Activated T-cell treated with anti-CD3 and anti-CD28 coated beads, Interleukin-2, amount 50 U/mL, for 4 hours (primary cell): ENCODE data around the gene LYPD1. TPM values are rescaled to one million over a fixed set of nuclear protein-coding genes. Genes with fewer than 3 reads are reported as not detected.
"Not testable (repeated sequence)": the region's sequence is repeated elsewhere in the genome, so short reads cannot be mapped to it uniquely, and the experiment has no call there.

Experiments
- ATAC-seq, 2 donors: fragments of 200-7000 bp; cut with Tn5 transposase; one replicate each; pipeline ENCODE4 v1.10.0; 2021
- DNase-seq: peaks from one replicate; pipeline ENCODE4 v3.0.0-alpha.2; 2020
- H3K27me3 Mint-ChIP-seq: one replicate; pipeline ENCODE4 v1.8.0; 2021; ENCODE audit warnings: low read depth, mixed read lengths
- H3K36me3 Mint-ChIP-seq: one replicate; pipeline ENCODE4 v1.8.0; 2022; ENCODE audit warnings: mixed read lengths; ENCODE audit not compliant: insufficient read depth
- H3K4me1 Mint-ChIP-seq: one replicate; pipeline ENCODE4 v1.8.0; 2021; ENCODE audit warnings: low read depth, mixed read lengths
- H3K4me3 Mint-ChIP-seq: one replicate; pipeline ENCODE4 v1.8.0; 2021; ENCODE audit warnings: mild to moderate bottlenecking, moderate library complexity, mixed read lengths
- H3K9me3 Mint-ChIP-seq: one replicate; pipeline ENCODE4 v1.8.0; 2021; ENCODE audit warnings: mixed read lengths
- total RNA-seq, 3 donors: library from RNA; stranded (reverse); gene quantifications; one replicate each; pipeline ENCODE4 v1.2.1, GENCODE V29; 2021

LYPD1 gene, protein sequence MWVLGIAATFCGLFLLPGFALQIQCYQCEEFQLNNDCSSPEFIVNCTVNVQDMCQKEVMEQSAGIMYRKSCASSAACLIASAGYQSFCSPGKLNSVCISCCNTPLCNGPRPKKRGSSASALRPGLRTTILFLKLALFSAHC
- total RNA-seq, result not detected

DNA sequence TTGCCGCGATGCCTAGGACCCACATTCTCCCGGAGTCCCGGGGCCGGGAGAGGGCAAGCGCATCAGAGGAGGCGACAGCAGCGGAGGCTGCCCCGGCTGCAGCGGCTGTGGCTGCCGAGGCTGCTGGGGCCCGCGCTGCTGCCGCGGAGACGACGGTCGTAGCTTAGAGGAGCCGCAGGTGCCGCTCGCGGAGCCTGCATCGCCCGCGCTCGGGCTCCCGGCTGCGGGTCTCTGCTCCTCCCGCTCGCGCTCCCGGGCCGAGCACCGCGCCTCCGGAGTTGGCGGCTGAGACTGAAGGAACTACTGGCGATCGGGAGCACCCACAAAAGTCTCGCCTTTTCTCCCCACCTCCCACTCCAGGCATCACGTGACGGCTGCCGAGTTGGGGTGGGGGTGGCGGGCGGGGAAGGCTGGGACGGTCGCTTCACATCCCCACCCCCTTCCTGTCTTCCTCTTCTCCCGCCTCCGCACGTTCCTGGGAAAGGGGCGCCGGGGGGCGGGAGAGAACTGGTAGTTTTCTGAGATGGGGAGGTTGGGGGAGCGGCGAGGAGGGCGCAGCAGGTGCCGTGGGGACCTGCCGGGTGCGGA lies at the start of gene LYPD1:
Gene LYPD1 (minus strand): TSS at position 298 of the 588 bp plus-strand sequence. CDS start 273 bp downstream, at position 25.
- no peak within 1 kb of the TSS for H3K4me3 Mint-ChIP-seq
- DNase-seq, result no peak
- H3K9me3 Mint-ChIP-seq, result no peaks in the 10 kb centered on the region
- no peaks in the 10 kb centered on the region for H3K36me3 Mint-ChIP-seq
- H3K4me1 Mint-ChIP-seq, result no peaks in the 10 kb centered on the region
- ATAC-seq, result peak in 1 of 2 donors; percentile 18
- peaks cover 43% of the 10 kb centered on the region for H3K27me3 Mint-ChIP-seq

DNA sequence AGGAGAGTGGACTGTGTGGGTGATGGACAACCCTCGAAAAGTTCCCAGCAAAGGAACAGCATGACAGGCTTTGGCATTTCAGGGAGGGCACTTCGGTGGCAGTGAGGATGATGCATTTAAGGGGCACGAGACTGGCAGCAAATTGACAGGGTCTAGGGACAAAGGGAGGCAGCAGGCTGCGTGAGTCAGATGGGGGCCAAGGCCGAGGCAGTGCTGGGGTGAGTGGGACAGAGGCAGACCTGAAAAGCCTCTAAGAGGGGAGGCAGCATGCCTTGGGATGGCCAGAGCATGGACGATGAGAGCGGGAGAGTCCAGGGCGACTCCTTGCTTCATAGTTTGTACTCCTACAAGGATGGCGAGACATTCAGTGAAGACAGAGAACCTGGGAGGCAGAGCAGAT lies 49.5 kb upstream of the LYPD1 start:
- DNase-seq, result no peak
- no peak for ATAC-seq
- no peaks in the 10 kb centered on the region for H3K36me3 Mint-ChIP-seq
- no peaks in the 10 kb centered on the region for H3K27me3 Mint-ChIP-seq
- no peak overlapping the region for H3K4me3 Mint-ChIP-seq
- no peaks in the 10 kb centered on the region for H3K9me3 Mint-ChIP-seq
- no peaks in the 10 kb centered on the region for H3K4me1 Mint-ChIP-seq

DNA sequence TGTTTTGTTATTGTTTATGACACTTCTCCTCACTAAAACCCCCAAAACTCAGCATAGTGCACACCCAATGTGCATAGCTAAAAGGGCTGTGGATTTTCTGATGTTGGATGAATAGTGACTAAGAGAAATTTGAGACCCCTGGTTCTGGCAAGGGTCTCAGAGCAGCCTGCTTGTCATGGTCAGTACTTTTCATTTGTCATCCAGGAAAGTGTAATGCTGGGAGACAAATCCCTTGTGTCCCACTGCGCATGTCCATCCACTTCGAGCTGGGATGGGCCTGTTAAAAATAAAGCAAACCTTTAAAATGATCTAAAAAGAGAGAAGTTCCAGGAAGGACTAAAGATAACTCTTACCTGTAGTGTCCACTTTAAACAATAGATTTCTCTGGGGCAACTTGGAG lies 46.9 kb upstream of the LYPD1 start:
- ATAC-seq (no peak), DNase-seq (no peak)
- H3K4me1 Mint-ChIP-seq, result no peaks in the 10 kb centered on the region
- H3K9me3 Mint-ChIP-seq, result no peaks in the 10 kb centered on the region
- H3K36me3 Mint-ChIP-seq, result no peaks in the 10 kb centered on the region
- no peaks in the 10 kb centered on the region for H3K27me3 Mint-ChIP-seq
- H3K4me3 Mint-ChIP-seq, result no peak overlapping the region

DNA sequence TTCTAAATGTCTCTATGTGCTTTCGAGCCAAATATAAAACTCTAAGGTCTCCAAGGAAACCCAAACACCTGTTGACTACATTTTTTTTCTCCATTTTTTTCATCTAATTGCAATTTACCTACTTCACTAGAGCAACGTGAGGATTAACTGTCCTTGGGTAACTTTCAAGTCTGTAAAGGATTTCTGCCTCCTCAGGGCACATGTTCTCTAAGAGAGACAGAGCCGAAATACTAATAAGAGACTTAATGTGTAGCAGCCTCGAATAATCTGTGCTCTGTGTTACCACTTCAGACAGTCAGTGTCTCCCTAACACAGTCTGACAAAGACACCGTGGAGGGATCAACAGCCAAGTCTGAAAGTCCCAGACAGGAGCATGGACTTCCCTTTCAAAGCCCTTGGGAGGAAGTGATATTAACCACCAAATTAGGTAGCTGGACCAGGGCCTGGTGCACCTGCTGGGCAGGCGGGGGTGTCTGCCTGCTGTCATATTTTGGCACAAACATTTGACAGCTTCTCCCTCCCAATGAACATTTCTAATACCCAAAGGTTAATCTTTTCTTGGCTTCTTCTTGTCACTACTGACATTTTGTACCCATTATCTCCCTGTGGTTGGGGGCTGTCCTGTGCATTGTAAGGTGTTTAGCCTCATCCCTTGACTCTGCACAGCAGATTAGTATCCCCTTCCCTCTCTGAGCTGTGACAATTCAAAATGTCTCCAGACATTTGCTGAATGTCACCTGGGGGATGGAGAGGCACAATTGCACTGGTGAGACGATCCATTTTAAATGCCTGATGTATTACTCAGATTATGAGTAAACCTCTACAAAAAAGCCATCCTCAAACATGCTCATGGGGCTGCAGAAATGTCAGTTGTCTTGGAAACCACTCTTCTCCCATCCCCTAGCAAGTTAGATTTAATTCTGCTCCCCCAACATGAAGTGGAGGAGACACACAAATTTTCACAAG lies 45.7 kb upstream of the LYPD1 start:
- no peak overlapping the region for H3K4me3 Mint-ChIP-seq
- H3K36me3 Mint-ChIP-seq, result no peaks in the 10 kb centered on the region
- no peaks in the 10 kb centered on the region for H3K9me3 Mint-ChIP-seq
- no peaks in the 10 kb centered on the region for H3K4me1 Mint-ChIP-seq
- no peak for ATAC-seq
- no peak for DNase-seq
- no peaks in the 10 kb centered on the region for H3K27me3 Mint-ChIP-seq

DNA sequence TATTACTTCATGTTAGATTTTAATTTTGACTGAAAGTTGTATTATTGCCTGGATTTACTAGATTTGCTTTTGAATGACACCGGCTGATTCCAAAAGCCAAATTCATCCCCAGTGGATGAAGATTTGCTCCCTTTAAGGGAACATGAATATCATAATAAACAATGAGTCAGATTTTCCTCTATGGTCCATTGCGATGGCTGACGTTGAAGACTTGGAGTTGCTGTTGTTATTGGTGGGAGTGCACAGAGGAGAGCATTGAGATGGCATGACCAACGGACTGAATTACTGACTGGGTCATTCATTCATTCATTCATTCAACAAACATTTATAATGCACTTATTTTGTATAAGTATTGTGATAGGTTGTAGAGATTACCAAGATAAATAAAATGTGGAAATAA lies 33.4 kb upstream of the LYPD1 start:
- H3K27me3 Mint-ChIP-seq, result no peaks in the 10 kb centered on the region
- H3K36me3 Mint-ChIP-seq, result no peaks in the 10 kb centered on the region
- no peaks in the 10 kb centered on the region for H3K4me1 Mint-ChIP-seq
- ATAC-seq, result no peak
- DNase-seq, result no peak
- H3K9me3 Mint-ChIP-seq, result peaks cover 3% of the 10 kb centered on the region
- H3K4me3 Mint-ChIP-seq, result no peak overlapping the region

DNA sequence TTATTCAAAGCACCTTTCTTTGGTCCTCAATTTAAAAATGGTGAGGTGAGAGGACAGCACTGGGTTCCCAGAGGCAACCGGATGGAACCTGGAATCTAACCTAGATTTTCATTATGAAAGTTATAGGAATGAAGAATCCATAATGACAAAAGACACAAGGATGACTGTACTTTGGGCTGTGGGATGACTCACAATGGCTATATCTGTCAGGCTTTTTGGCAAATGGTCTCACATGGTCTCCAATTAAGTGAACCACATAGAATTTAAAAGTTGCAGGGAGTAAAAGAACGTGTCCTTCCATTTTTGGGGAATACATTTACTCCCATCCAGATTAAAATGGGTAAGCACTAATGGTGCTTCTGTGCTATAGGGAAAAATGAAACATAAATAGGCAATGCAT lies 31.8 kb upstream of the LYPD1 start:
- no peaks in the 10 kb centered on the region for H3K36me3 Mint-ChIP-seq
- no peaks in the 10 kb centered on the region for H3K27me3 Mint-ChIP-seq
- no peak overlapping the region for H3K4me3 Mint-ChIP-seq
- peaks cover 3% of the 10 kb centered on the region for H3K9me3 Mint-ChIP-seq
- ATAC-seq (no peak), DNase-seq (no peak)
- H3K4me1 Mint-ChIP-seq, result no peaks in the 10 kb centered on the region

DNA sequence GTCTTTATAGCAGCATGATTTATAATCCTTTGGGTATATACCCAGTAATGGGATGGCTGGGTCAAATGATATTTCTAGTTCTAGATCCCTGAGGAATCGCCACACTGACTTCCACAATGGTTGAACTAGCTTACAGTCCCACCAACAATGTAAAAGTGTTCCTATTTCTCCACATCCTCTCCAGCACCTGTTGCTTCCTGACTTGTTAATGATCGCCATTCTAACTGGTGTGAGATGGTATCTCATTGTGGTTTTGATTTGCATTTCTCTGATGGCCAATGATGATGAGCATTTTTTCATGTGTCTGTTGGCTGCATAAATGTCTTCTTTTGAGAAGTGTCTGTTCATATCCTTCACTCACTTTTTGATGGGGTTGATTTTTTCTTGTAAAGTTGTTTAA lies 29.8 kb upstream of the LYPD1 start:
- not testable (repeated sequence) for H3K9me3 Mint-ChIP-seq, H3K36me3 Mint-ChIP-seq

DNA sequence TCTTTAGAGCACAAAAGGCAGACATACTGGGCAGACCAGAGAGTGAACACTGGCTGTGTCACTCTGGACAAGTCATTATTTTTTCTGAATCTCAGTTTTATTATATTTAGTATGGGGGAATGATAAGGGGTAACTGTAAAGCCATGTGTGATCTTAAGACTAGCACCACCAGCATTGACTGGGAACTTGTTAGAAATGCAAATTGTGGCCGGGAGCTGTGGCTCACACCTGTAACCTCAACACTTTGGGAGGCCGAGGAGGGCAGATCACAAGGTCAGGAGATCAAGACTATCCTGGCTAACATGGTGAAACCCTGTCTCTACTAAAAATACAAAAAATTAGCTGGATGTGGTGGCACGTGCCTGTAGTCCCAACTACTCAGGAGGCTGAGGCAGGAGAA lies 28.3 kb upstream of the LYPD1 start:
- not testable (repeated sequence) for DNase-seq, ATAC-seq, H3K4me3 Mint-ChIP-seq

More for the DNA sequence above, 29.8 kb upstream of the LYPD1 start:
- not testable (repeated sequence) for H3K27me3 Mint-ChIP-seq, H3K4me1 Mint-ChIP-seq, DNase-seq, H3K4me3 Mint-ChIP-seq, ATAC-seq

DNA sequence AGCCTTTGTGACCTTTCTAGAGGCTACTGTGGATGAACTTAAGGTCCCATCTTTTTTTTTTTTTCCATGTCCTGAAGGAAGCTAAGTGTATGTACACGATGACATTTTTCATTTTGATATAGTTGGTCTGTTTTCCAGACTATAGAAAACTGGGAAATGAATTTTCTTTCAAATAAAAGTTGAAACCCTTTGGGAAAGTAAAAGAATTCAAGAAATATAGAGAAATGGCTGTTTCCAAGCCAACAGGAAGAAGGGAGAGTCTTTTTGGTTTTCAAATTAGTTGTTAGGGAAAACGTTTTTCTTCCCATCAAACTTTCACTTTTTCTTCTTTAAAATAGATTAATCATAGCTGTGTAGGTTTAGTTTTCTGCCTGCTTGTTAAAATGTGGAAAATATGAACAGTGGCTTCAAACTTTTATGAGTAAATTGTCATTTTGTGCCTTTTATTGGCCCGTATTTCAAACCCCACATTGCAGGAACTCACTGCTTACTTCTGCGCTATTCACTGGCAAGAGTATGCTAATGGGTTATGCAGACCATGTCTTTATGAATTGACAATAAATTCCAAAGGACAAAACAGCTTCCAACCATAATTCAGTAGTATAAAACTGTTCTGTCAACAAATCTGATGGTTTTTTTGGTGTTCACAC lies 27.7 kb upstream of the LYPD1 start:
- Mint-ChIP-seq H3K4me3 (no peak overlapping the region), H3K4me1 (no peaks in the 10 kb centered on the region), H3K9me3 (peaks cover 7% of the 10 kb centered on the region), H3K36me3 (no peaks in the 10 kb centered on the region), H3K27me3 (no peaks in the 10 kb centered on the region)
- DNase-seq (no peak), ATAC-seq (no peak)

More for the DNA sequence above, 28.3 kb upstream of the LYPD1 start:
- H3K27me3 Mint-ChIP-seq, H3K4me1 Mint-ChIP-seq, H3K36me3 Mint-ChIP-seq, H3K9me3 Mint-ChIP-seq: not testable (repeated sequence)

DNA sequence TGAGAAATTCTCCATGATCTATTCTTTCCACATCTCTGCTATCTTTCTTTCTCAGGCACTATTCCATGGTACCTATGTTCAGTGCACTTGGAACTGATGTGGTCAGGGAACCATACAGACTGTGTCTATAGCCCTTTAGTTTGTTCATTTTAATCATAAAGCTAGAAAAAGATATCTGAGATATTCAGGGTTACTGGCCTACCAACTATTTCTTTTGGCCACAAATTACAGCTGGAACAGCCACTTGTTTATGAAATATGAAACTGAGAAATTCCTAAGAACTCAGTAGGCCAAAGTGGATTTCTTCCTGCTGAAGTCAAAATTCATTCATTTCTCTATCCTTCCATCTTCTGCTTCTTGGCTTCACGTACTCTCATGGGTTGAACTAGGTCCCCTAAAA lies 22.8 kb upstream of the LYPD1 start:
- Mint-ChIP-seq H3K27me3 (no peaks in the 10 kb centered on the region), H3K4me1 (no peaks in the 10 kb centered on the region), H3K36me3 (no peaks in the 10 kb centered on the region), H3K4me3 (no peak overlapping the region), H3K9me3 (peaks cover 4% of the 10 kb centered on the region)
- no peak for ATAC-seq
- no peak for DNase-seq

DNA sequence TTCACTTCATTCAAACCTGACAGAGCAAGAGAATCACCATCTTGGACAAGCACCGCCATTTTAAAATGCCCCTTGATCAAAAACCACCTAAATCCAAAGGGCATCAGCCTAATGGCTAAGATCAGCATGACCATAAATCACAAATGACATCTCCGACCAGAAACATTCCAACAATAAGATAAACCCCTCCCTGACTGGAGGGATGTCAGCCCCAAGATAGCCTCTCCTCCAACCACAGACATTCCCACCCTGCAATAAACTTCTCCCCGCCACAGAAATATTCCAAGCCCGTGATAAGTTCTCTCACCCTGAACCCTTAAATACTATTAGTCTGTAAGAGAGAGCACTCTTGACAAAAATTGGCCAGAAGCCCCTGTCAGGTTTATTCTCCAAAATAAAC lies 21.6 kb upstream of the LYPD1 start:
- DNase-seq (no peak), ATAC-seq (no peak)
- Mint-ChIP-seq H3K9me3 (peaks cover 4% of the 10 kb centered on the region), H3K4me3 (no peak overlapping the region), H3K27me3 (no peaks in the 10 kb centered on the region), H3K36me3 (no peaks in the 10 kb centered on the region), H3K4me1 (no peaks in the 10 kb centered on the region)

DNA sequence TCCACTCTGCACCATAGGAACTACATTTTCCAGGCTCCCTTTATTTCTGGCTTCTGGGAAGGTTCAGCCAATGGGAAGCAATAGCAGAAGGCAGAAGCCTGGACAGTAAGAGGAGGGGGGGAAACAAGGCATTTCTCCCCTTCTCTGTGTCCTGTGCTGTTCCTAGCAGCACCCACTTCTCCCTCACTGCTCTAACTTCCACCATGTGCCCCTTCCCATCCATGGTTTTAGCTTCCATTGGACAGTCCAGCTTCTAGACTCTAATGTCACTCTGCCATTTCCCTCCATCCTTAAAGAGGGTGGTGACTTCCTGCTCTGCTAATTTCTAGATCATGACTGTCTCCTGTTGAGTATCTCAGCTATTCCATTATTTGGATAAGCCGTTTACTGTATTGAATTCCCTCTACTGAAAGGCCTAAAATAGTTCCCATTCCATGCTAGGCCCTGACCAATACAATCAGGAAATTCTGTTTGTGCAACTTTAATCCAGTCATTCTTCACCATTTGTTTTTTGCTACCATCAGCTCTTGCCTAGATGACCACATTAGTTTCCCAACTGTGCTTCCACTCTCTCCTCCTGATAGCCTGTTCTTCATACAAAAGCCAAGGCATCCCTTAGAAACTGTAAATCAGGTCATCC lies 20.8 kb upstream of the LYPD1 start:
- H3K4me1 Mint-ChIP-seq, result no peaks in the 10 kb centered on the region
- H3K4me3 Mint-ChIP-seq, result no peak overlapping the region
- H3K9me3 Mint-ChIP-seq, result peaks cover 4% of the 10 kb centered on the region
- no peak for ATAC-seq
- H3K27me3 Mint-ChIP-seq, result no peaks in the 10 kb centered on the region
- H3K36me3 Mint-ChIP-seq, result no peaks in the 10 kb centered on the region
- no peak for DNase-seq

DNA sequence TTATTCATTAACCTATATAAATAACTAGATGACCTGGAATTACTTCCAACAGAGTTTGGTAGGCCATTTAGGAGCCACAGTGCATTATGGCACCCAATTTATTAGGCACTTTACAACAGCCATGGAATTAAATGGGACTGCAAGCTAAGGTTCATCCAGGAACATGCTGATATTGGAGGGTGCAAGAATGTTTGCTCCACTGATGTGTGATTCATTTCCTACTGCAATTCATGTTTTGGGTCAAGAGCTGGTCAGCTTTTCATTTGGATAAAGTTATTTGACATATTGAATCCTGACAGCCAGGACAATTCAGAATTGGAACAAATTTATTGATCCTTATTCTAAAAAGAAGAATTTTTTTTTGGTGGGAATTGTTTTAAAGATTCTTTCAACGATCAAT lies 11.8 kb upstream of the LYPD1 start:
- DNase-seq (no peak), ATAC-seq (no peak)
- Mint-ChIP-seq H3K36me3 (no peaks in the 10 kb centered on the region), H3K4me1 (no peaks in the 10 kb centered on the region), H3K9me3 (no peaks in the 10 kb centered on the region), H3K4me3 (no peak overlapping the region), H3K27me3 (no peaks in the 10 kb centered on the region)

DNA sequence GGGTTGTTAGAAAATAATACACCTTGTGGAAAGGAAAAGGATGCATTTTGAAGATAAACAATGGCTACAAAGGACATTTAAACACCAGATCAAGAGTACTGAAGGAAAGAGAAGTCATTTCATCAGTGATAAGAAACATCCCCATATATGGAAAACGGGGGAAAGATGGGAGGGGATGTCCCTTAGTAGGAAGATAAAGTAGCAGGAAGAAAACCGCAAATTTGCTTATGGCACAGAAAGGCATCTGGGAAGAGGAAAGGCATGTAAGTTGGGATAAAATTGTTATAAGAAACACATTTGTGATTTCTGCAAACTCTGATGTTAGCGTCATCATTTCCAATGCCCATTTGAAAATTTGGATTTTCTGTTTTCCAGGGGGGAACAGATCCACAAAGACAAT lies 10.5 kb upstream of the LYPD1 start:
- H3K9me3 Mint-ChIP-seq, result no peaks in the 10 kb centered on the region
- no peaks in the 10 kb centered on the region for H3K36me3 Mint-ChIP-seq
- H3K4me1 Mint-ChIP-seq, result no peaks in the 10 kb centered on the region
- H3K27me3 Mint-ChIP-seq, result no peaks in the 10 kb centered on the region
- no peak overlapping the region for H3K4me3 Mint-ChIP-seq
- DNase-seq (no peak), ATAC-seq (no peak)
